Ishikawa (cell line): ENCODE measurements around the gene RNF214.

ENCODE experiments used
- CEBPB ChIP-seq: IDR thresholded peaks from 2 replicates; pipeline ENCODE4 v1.6.1; 2012
- CREB1 ChIP-seq: IDR thresholded peaks from 2 replicates; pipeline ENCODE4 v1.6.1; 2012; ENCODE audit warnings: low read depth
- EGR1 ChIP-seq: IDR thresholded peaks from 2 replicates; pipeline ENCODE4 v1.6.1; 2012
- EP300 ChIP-seq: IDR thresholded peaks from 2 replicates; pipeline ENCODE4 v1.6.1; 2012; ENCODE audit warnings: borderline replicate concordance
- FOXM1 ChIP-seq: IDR thresholded peaks from 2 replicates; pipeline ENCODE4 v1.6.1; 2012; ENCODE audit warnings: low read depth, borderline replicate concordance
- NFIC ChIP-seq: IDR thresholded peaks from 2 replicates; pipeline ENCODE4 v1.6.1; 2012
- RAD21 ChIP-seq: IDR thresholded peaks from 2 replicates; pipeline ENCODE4 v1.6.1; 2012; ENCODE audit warnings: low read depth
- REST ChIP-seq: IDR thresholded peaks from 2 replicates; pipeline ENCODE4 v1.6.1; 2012; ENCODE audit warnings: low read depth, mild to moderate bottlenecking
- TAF1 ChIP-seq: IDR thresholded peaks from 2 replicates; pipeline ENCODE4 v1.6.1; 2012; ENCODE audit warnings: low read depth, mild to moderate bottlenecking
- TCF12 ChIP-seq: IDR thresholded peaks from 2 replicates; pipeline ENCODE4 v1.6.1; 2012; ENCODE audit warnings: low read depth
- TEAD4 ChIP-seq: IDR thresholded peaks from 2 replicates; pipeline ENCODE4 v1.6.1; 2012
- USF1 ChIP-seq: IDR thresholded peaks from 2 replicates; pipeline ENCODE4 v1.6.1; 2012
- YY1 ChIP-seq: IDR thresholded peaks from 2 replicates; pipeline ENCODE4 v1.6.1; 2012; ENCODE audit warnings: low read depth
- ZBTB7A ChIP-seq: IDR thresholded peaks from 2 replicates; pipeline ENCODE4 v1.6.1; 2012; ENCODE audit warnings: low read depth

Gene RNF214

GRCh38 chr11:117219001-117219400 is 13.5 kb upstream of the RNF214 start:
- TF ChIP-seq NFIC = no peak
- TF ChIP-seq TAF1 = no peak
- no peak for TF ChIP-seq TCF12
- no peak for TF ChIP-seq ZBTB7A
- no peak for TF ChIP-seq CEBPB
- no peak for TF ChIP-seq FOXM1
- TF ChIP-seq CREB1 = no peak
- no peak for TF ChIP-seq EP300
- no peak for TF ChIP-seq REST
- TF ChIP-seq YY1 = no peak
- no peak for TF ChIP-seq USF1
- no peak for TF ChIP-seq EGR1

GRCh38 chr11:117219455-117219854 is 13.0 kb upstream of the RNF214 start:
- TF ChIP-seq EGR1 (no peak), TEAD4 (no peak), EP300 (no peak), ZBTB7A (no peak), USF1 (no peak), FOXM1 (no peak), YY1 (no peak)

- no peak for TF ChIP-seq USF1
- no peak for TF ChIP-seq TEAD4
- no peak for TF ChIP-seq REST
- no peak for TF ChIP-seq FOXM1
- no peak for TF ChIP-seq EP300
- no peak for TF ChIP-seq ZBTB7A
- no peak for TF ChIP-seq TCF12
- no peak for TF ChIP-seq NFIC
- TF ChIP-seq CEBPB = no peak
- TF ChIP-seq TAF1 = no peak
Observed at GRCh38 chr11:117219995-117220394, 12.5 kb upstream of the RNF214 start.

- TF ChIP-seq TAF1 = no peak
- no peak for TF ChIP-seq RAD21
- TF ChIP-seq YY1 = no peak
- TF ChIP-seq TEAD4 = no peak
- TF ChIP-seq CREB1 = no peak
- no peak for TF ChIP-seq USF1
- TF ChIP-seq REST = no peak
- no peak for TF ChIP-seq NFIC
- no peak for TF ChIP-seq FOXM1
- no peak for TF ChIP-seq CEBPB
Observed at GRCh38 chr11:117220568-117220967, 11.9 kb upstream of the RNF214 start.
